AG10803 (cell line): ENCODE results near the gene FNIP1.

ENCODE experiments used
- DNase-seq: peaks from one replicate; pipeline ENCODE4 v3.0.0; 2010; ENCODE audit warnings: low read depth
- H3K4me3 ChIP-seq: 2 replicates; pipeline ENCODE4 v1.5.1; 2011; ENCODE audit warnings: mild to moderate bottlenecking, low read length, control low read depth
- TF ChIP-seq, protein P1 (sequence below): conservative IDR thresholded peaks from 2 replicates; pipeline ENCODE4 v1.5.1; 2011; ENCODE audit warnings: mild to moderate bottlenecking, low read length, control low read depth, inconsistent platforms

FNIP1 gene

GRCh38 chr5:131619102-131619501, 177.7 kb downstream of the FNIP1 start:
- TF ChIP-seq, protein P1, sequence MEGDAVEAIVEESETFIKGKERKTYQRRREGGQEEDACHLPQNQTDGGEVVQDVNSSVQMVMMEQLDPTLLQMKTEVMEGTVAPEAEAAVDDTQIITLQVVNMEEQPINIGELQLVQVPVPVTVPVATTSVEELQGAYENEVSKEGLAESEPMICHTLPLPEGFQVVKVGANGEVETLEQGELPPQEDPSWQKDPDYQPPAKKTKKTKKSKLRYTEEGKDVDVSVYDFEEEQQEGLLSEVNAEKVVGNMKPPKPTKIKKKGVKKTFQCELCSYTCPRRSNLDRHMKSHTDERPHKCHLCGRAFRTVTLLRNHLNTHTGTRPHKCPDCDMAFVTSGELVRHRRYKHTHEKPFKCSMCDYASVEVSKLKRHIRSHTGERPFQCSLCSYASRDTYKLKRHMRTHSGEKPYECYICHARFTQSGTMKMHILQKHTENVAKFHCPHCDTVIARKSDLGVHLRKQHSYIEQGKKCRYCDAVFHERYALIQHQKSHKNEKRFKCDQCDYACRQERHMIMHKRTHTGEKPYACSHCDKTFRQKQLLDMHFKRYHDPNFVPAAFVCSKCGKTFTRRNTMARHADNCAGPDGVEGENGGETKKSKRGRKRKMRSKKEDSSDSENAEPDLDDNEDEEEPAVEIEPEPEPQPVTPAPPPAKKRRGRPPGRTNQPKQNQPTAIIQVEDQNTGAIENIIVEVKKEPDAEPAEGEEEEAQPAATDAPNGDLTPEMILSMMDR, result no peak
- no peak overlapping the region for H3K4me3 ChIP-seq
- DNase-seq, result no peak

DNA sequence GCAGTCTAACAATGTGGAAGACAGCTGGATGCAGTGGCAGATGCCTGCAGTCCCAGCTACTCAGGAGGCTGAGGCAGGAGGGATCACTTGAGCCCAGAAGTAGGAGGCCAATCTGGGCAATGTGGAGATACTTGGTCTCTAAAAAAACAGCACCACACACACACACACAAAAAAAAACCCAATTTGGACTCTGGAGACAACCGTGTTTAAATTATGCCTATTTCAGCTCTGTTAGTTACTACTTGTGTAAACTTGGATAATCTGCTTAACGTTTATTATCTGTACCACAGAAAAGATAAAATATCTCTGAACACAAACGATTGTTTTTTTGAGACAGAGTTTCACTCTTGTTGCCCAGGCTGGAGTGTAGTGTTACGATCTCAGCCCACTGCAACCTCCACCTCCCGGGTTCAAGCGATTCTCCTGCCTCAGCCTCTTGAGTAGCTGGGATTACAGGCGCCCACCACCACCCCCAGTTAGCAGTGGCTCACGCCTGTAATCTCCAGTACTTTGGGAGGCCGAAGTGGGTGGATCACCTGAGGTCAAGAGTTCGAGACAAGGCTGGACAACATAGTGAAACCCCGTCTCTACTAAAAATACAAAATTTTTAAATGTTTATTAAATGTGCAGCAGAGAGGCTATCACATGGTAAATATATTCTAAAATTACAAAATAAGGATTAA, 179.5 kb downstream of the FNIP1 start:
- DNase-seq, result no peak
- TF ChIP-seq, protein P1, result no peak

DNA sequence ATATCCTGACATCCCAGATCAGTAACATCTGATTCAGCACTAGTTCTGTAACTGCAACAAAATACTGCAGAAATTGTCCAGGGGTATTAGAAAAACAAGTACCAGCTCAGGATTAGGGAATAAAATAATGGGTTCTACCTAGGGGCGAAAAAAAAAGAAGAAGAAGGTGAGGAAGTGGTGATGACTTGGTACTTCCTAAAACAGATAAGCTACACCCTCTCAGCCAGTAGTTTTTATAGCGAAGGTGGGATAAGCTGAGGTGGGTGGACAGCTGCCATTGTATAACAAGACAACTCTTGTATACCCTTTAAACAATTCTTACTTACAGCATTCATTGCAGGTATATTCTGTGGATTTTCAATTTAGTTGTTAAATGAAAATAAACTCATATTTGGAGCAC, 180.9 kb downstream of the FNIP1 start:
- TF ChIP-seq, protein P1, result no peak
- DNase-seq, result no peak
- no peak overlapping the region for H3K4me3 ChIP-seq

More for the DNA sequence above, 179.5 kb downstream of the FNIP1 start:
- no peak overlapping the region for H3K4me3 ChIP-seq

- DNase-seq, result no peak
- no peak overlapping the region for H3K4me3 ChIP-seq
- TF ChIP-seq, protein P1, result no peak
Observed at GRCh38 chr5:131613423-131613822, 183.4 kb downstream of the FNIP1 start.

DNA sequence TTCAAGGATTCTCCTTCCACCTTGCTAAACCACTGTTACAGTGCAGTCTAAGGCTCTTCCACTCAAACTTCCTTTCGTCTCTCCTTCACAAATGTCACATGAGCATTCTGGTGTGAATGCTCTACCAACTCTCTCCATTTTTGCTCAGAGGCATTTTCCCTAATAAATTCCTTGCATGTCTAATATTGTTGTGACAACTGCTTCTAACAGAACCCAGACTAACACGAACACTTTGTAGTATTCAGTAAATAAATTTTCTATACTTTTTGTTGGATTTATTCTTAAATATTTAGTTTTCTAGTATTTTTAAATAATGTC, 185.8 kb downstream of the FNIP1 start:
- no peak for DNase-seq
- TF ChIP-seq, protein P1, result no peak
- H3K4me3 ChIP-seq, result no peak overlapping the region

DNA sequence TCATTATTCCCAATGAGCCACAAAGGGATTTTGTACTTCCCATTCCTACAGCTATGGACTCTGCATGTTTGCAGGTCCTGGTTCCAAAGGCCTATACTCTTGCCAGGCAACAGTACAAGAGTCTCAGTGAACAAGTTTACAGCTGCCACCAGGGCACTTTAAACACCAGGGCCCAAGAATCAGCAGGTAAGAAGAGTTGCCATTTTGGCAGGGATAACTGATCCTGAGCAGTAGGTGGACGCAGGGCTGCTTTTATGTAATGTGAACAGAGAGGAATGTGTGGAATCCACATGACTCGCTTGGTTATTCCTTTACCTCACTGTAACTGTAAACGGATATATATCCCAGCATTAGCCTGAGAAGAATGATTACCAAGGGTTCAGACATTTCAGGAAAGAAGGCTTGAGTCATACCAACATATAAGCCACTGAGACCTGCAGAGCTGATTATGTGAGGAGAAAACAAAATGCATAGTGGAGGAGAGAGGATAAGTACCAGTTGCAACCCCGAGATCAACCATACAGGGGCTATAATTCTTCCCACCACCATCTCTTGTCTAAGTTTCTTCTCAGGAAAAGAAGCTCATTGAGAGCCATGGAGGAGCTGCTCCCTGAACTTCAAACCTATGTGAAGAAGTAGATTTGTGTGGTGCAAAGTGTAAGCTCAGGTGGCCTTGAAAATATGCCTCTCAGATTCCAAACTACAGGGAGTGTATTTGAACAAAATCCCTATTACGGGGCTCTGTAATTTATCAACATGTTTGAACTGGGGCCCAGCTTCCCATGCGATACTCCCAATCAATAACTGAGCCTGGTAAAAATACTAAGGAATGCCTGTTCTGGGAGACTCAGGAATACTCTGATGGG, 186.4 kb downstream of the FNIP1 start:
- no peak overlapping the region for H3K4me3 ChIP-seq
- TF ChIP-seq, protein P1, result no peak; the same call in 1 of the 2 replicates
- peak; percentile 75 for DNase-seq

DNA sequence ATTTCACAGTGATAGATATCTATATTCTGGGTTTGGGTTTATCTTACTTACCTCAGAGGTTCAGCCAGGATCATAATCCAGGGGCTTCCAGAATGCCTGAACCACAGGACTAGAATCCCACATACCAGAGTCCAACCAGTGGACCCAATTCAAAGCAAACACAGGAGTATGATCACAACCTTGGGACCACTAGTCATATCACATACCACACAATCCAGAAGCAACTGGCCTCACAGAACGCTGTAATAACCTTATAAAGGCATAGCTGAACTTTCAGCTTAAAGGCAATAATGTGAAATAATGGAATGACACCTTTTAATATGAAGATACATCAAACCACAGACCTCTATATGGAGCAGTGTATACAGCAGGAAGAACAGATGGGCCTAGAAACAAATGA, 187.0 kb downstream of the FNIP1 start:
- H3K4me3 ChIP-seq, result no peak overlapping the region
- DNase-seq, result peak; percentile 27
- TF ChIP-seq, protein P1, result no peak
